ENCODE data around the gene KIAA0040. TPM values are rescaled to one million over a fixed set of nuclear protein-coding genes. Genes with fewer than 3 reads are reported as not detected.

Gene KIAA0040
- total and polyA plus RNA-seq, 4 donors, result 5.6 to 25.8 (median 17.0) TPM

GRCh38 chr1:175179837-175180590 is 12.6 kb downstream of the KIAA0040 start:
- intact Hi-C loops (cut with DNase I), result no loop called here
- WGBS, 2 donors, result 97 to 98% methylated on average over 2 of the region's 2 CpGs
- Histone ChIP-seq H3K27ac (ENCODE audit: low read depth in 1 of 2, low read length in 2 of 2) (no peak overlapping the region), H3K9me3 (ENCODE audit: control insufficient read depth, low read length) (no peaks in the 10 kb centered on the region), H3K4me3 (ENCODE audit: low read length in 2 of 2) (no peak overlapping the region), H3K36me3 (ENCODE audit: control insufficient read depth in 1 of 2, insufficient read depth in 2 of 2, low read length in 1 of 2) (peaks cover 0 to 5% of the 10 kb centered on the region in 2 donors), H3K4me1 (ENCODE audit: control insufficient read depth in 1 of 2, insufficient read depth in 2 of 2, low read length in 2 of 2) (peaks cover 0 to 6% of the 10 kb centered on the region in 2 donors), H3K27me3 (ENCODE audit: control insufficient read depth in 1 of 2, insufficient read depth in 2 of 2, low read length in 1 of 2) (no peaks in the 10 kb centered on the region)
- ATAC-seq (ENCODE audit: low FRiP score) (no peak), DNase-seq (no peak)

DNA sequence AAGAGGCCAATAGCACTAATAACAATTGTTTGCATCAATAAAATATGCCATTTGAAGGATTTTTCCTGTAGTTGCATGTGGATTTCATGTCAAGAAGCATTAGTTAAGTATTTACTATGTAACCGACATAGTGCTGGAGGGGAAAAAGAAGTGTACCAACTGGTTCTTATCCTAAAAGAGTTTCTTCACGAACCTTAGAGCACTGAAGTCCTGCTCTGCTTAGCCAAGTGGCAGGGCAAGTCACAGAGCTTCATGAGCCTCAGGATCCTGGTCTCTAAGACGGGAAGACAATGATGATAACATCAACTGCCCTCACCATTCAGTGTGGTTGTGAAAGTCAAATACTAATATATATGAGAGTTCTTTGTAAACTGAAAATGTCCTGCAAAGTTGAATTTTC is 14.1 kb downstream of the KIAA0040 start:
- no peaks in the 10 kb centered on the region for H3K9me3 ChIP-seq (ENCODE audit: control insufficient read depth, low read length)
- peaks cover 0 to 5% of the 10 kb centered on the region in 2 donors for H3K36me3 ChIP-seq (ENCODE audit: control insufficient read depth in 1 of 2, insufficient read depth in 2 of 2, low read length in 1 of 2)
- intact Hi-C loops (cut with DNase I), result no loop called here
- WGBS, 2 donors, result 90 to 92% methylated on average over 3 of the region's 3 CpGs
- no peak for ATAC-seq (ENCODE audit: low FRiP score)
- H3K4me3 ChIP-seq (ENCODE audit: low read length in 2 of 2), result no peak overlapping the region
- no peak overlapping the region for H3K27ac ChIP-seq (ENCODE audit: low read depth in 1 of 2, low read length in 2 of 2)
- H3K4me1 ChIP-seq (ENCODE audit: control insufficient read depth in 1 of 2, insufficient read depth in 2 of 2, low read length in 2 of 2), result peaks cover 0 to 6% of the 10 kb centered on the region in 2 donors
- no peaks in the 10 kb centered on the region for H3K27me3 ChIP-seq (ENCODE audit: control insufficient read depth in 1 of 2, insufficient read depth in 2 of 2, low read length in 1 of 2)
- no peak for DNase-seq

GRCh38 chr1:175178056-175178455 is 14.5 kb downstream of the KIAA0040 start:
- Histone ChIP-seq H3K27ac (ENCODE audit: low read depth in 1 of 2, low read length in 2 of 2) (no peak overlapping the region), H3K9me3 (ENCODE audit: control insufficient read depth, low read length) (no peaks in the 10 kb centered on the region), H3K4me3 (ENCODE audit: low read length in 2 of 2) (no peak overlapping the region), H3K27me3 (ENCODE audit: control insufficient read depth in 1 of 2, insufficient read depth in 2 of 2, low read length in 1 of 2) (no peaks in the 10 kb centered on the region), H3K36me3 (ENCODE audit: control insufficient read depth in 1 of 2, insufficient read depth in 2 of 2, low read length in 1 of 2) (peaks cover 0 to 5% of the 10 kb centered on the region in 2 donors), H3K4me1 (ENCODE audit: control insufficient read depth in 1 of 2, insufficient read depth in 2 of 2, low read length in 2 of 2) (peaks cover 0 to 6% of the 10 kb centered on the region in 2 donors)
- no peak for DNase-seq
- intact Hi-C loops (cut with DNase I), result no loop called here
- 95 to 96% methylated on average over 1 of the region's 1 CpG for WGBS, 2 donors
- ATAC-seq (ENCODE audit: low FRiP score), result no peak

- intact Hi-C loops (cut with DNase I), result no loop called here
- Histone ChIP-seq H3K4me3 (ENCODE audit: low read length in 2 of 2) (no peak overlapping the region), H3K36me3 (ENCODE audit: control insufficient read depth in 1 of 2, insufficient read depth in 2 of 2, low read length in 1 of 2) (peaks cover 0 to 5% of the 10 kb centered on the region in 2 donors), H3K9me3 (ENCODE audit: control insufficient read depth, low read length) (no peaks in the 10 kb centered on the region), H3K4me1 (ENCODE audit: control insufficient read depth in 1 of 2, insufficient read depth in 2 of 2, low read length in 2 of 2) (peaks cover 0 to 6% of the 10 kb centered on the region in 2 donors), H3K27me3 (ENCODE audit: control insufficient read depth in 1 of 2, insufficient read depth in 2 of 2, low read length in 1 of 2) (no peaks in the 10 kb centered on the region), H3K27ac (ENCODE audit: low read depth in 1 of 2, low read length in 2 of 2) (no peak overlapping the region)
- DNase-seq, result no peak
- 98 to 99% methylated on average over 1 of the region's 1 CpG for WGBS, 2 donors
- ATAC-seq (ENCODE audit: low FRiP score), result no peak
Measured at GRCh38 chr1:175176246-175176645, 16.3 kb downstream of the KIAA0040 start.

DNA sequence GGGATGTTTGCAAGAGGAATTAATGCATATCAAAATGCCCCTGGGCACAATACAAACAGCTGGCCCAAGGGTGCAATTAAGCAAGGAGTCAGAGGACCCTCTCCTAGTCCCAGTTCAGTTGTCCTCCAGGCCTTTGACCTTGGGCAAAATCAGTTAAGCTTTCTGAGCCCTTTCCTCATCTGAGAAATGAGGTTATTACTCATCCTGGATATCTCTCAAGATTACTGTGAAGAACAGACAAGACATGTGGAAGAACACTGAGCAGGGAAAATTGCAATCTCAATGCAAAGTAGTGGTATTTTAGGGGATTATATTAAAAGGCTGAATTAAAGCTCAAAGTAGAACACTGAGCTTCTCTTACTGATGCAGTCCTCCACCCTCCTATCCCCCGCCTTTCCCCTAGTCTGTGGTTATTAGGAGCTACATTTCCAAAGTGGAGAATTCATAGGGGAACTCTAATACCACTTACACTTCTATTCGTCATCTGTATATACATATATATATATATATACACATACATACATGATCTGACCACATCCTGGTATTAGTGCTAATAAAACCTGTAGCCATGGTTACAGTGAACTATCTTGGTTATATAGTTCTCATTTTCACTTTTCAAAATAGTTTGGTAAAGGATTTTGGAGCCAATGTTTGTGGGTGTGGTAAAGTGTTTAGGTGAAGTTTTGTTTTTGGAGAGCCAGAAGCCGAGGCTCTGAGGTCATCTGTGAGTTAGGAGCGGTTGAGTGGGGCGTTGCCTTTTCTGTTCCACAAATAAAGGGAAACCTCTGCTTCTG is 18.1 kb downstream of the KIAA0040 start:
- no peak for DNase-seq
- Histone ChIP-seq H3K27ac (ENCODE audit: low read depth in 1 of 2, low read length in 2 of 2) (no peak overlapping the region), H3K36me3 (ENCODE audit: control insufficient read depth in 1 of 2, insufficient read depth in 2 of 2, low read length in 1 of 2) (peaks cover 0 to 5% of the 10 kb centered on the region in 2 donors), H3K27me3 (ENCODE audit: control insufficient read depth in 1 of 2, insufficient read depth in 2 of 2, low read length in 1 of 2) (no peaks in the 10 kb centered on the region), H3K4me3 (ENCODE audit: low read length in 2 of 2) (no peak overlapping the region), H3K4me1 (ENCODE audit: control insufficient read depth in 1 of 2, insufficient read depth in 2 of 2, low read length in 2 of 2) (peaks cover 0 to 2% of the 10 kb centered on the region in 2 donors), H3K9me3 (ENCODE audit: control insufficient read depth, low read length) (no peaks in the 10 kb centered on the region)
- intact Hi-C loops (cut with DNase I), result no loop called here
- WGBS, 2 donors, result 91 to 93% methylated on average over 5 of the region's 5 CpGs
- no peak for ATAC-seq (ENCODE audit: low FRiP score)

GRCh38 chr1:175173531-175173930 is 19.0 kb downstream of the KIAA0040 start:
- 87 to 89% methylated on average over 7 of the region's 7 CpGs for WGBS, 2 donors
- no peaks in the 10 kb centered on the region for H3K27me3 ChIP-seq (ENCODE audit: control insufficient read depth in 1 of 2, insufficient read depth in 2 of 2, low read length in 1 of 2)
- peaks cover 0 to 5% of the 10 kb centered on the region in 2 donors for H3K36me3 ChIP-seq (ENCODE audit: control insufficient read depth in 1 of 2, insufficient read depth in 2 of 2, low read length in 1 of 2)
- no peaks in the 10 kb centered on the region for H3K9me3 ChIP-seq (ENCODE audit: control insufficient read depth, low read length)
- peaks cover 0 to 2% of the 10 kb centered on the region in 2 donors for H3K4me1 ChIP-seq (ENCODE audit: control insufficient read depth in 1 of 2, insufficient read depth in 2 of 2, low read length in 2 of 2)
- ATAC-seq (ENCODE audit: low FRiP score), result no peak
- no peak for DNase-seq
- no peak overlapping the region for H3K27ac ChIP-seq (ENCODE audit: low read depth in 1 of 2, low read length in 2 of 2)
- H3K4me3 ChIP-seq (ENCODE audit: low read length in 2 of 2), result no peak overlapping the region
- intact Hi-C loops (cut with DNase I), result no loop called here

- intact Hi-C loops (cut with DNase I), result no loop called here
- Histone ChIP-seq H3K9me3 (ENCODE audit: control insufficient read depth, low read length) (no peaks in the 10 kb centered on the region), H3K36me3 (ENCODE audit: control insufficient read depth in 1 of 2, insufficient read depth in 2 of 2, low read length in 1 of 2) (peaks cover 0 to 5% of the 10 kb centered on the region in 2 donors), H3K27ac (ENCODE audit: low read depth in 1 of 2, low read length in 2 of 2) (no peak overlapping the region), H3K4me1 (ENCODE audit: control insufficient read depth in 1 of 2, insufficient read depth in 2 of 2, low read length in 2 of 2) (peaks cover 0 to 2% of the 10 kb centered on the region in 2 donors), H3K27me3 (ENCODE audit: control insufficient read depth in 1 of 2, insufficient read depth in 2 of 2, low read length in 1 of 2) (no peaks in the 10 kb centered on the region), H3K4me3 (ENCODE audit: low read length in 2 of 2) (no peak overlapping the region)
- DNase-seq (no peak), ATAC-seq (ENCODE audit: low FRiP score) (no peak)
- WGBS, 2 donors, result 86 to 92% methylated on average over 3 of the region's 3 CpGs
Measured at GRCh38 chr1:175172503-175172902, 20.1 kb downstream of the KIAA0040 start.

GRCh38 chr1:175171036-175171913 is 21.3 kb downstream of the KIAA0040 start:
- Histone ChIP-seq H3K9me3 (ENCODE audit: control insufficient read depth, low read length) (no peaks in the 10 kb centered on the region), H3K4me1 (ENCODE audit: control insufficient read depth in 1 of 2, insufficient read depth in 2 of 2, low read length in 2 of 2) (peaks cover 0 to 2% of the 10 kb centered on the region in 2 donors), H3K27me3 (ENCODE audit: control insufficient read depth in 1 of 2, insufficient read depth in 2 of 2, low read length in 1 of 2) (no peaks in the 10 kb centered on the region), H3K27ac (ENCODE audit: low read depth in 1 of 2, low read length in 2 of 2) (no peak overlapping the region), H3K4me3 (ENCODE audit: low read length in 2 of 2) (no peak overlapping the region), H3K36me3 (ENCODE audit: control insufficient read depth in 1 of 2, insufficient read depth in 2 of 2, low read length in 1 of 2) (no peaks in the 10 kb centered on the region)
- WGBS, 2 donors, result 91% methylated on average over 9 of the region's 9 CpGs
- ATAC-seq (ENCODE audit: low FRiP score), result no peak
- no peak for DNase-seq
- intact Hi-C loops (cut with DNase I), result no loop called here

Data from aorta (tissue), 5 donors.